ENCODE results near the gene IDS. TPM values are rescaled to one million over a fixed set of nuclear protein-coding genes. Genes with fewer than 3 reads are reported as not detected.
A peak's percentile ranks its signal among the peaks of the same experiment; 100 is the strongest.
"Not testable (repeated sequence)": the region's sequence is repeated elsewhere in the genome, so short reads cannot be mapped to it uniquely, and the experiment has no call there.

IDS gene
- total RNA-seq, 1 experiment from 2014 or later: 39.2 TPM

DNA sequence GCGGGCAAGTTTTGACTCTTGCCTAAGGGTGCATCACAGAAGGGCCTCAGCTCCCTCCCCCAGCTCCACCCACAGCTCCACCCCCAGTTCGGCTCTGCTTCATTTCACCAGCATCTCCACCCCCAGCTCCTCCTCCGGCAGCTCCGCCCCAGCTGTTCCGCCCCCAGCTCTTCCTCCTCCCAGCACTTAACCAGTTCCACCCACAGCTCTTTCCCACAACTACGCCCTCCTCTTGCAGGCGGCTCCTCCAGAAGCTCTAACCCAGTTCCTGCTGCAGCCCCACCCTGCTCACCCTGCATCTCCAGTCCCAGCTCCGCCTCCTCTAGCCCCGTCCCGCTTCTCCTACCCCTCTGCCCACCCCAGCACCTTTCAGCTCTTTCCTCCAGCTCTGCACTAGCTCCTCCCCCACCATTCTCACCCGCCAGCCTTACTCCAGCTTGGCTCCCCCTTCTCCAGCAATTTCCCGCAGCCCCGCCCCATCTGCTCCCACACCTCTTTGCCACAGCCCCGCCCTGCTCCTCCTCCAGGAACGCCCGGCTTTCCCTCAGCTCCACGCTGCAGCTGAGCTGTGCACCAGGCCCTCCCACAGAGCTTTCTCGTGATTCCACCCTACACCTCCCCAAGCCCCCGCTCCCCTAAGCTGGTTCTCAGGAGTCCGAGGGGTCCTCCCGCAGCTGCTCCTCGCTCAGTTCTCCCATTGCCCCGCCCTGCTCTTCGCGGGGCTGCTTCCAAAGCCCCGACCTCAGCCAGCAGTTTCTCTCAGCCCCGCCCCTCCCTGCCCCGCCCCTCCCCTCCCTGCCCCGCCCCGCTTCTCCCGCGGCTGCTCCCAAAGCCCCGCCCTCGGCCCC is 34.4 kb upstream of the IDS start:
- Histone ChIP-seq H3K9ac (ENCODE audit: extremely low read depth, insufficient read length, low read length) (no peak overlapping the region), H2BK5ac (ENCODE audit: insufficient read length, low read length) (no peak overlapping the region), H3K4me1 (ENCODE audit: insufficient read depth, low read length) (no peaks in the 10 kb centered on the region; the same call in 1 of the 2 replicates), H4K5ac (ENCODE audit: insufficient read length, low read depth, low read length) (no peak overlapping the region), H2BK15ac (ENCODE audit: low read depth, low read length) (no peak overlapping the region), H4K8ac (replicated peaks; ENCODE audit: insufficient read length, low read depth, low read length) (no peak overlapping the region), H3K79me1 (ENCODE audit: insufficient read depth, low read depth, low read length, poor library complexity, severe bottlenecking) (no peaks in the 10 kb centered on the region), H2BK120ac (ENCODE audit: low read depth, low read length, poor library complexity, severe bottlenecking) (no peak overlapping the region), H3K27ac (ENCODE audit: insufficient read length, low read depth, low read length) (no peak overlapping the region), H3K4ac (ENCODE audit: low read depth, low read length) (no peak overlapping the region), H3K4me2 (ENCODE audit: insufficient read depth, insufficient read length, low read length) (peak overlapping the region; percentile 76), H3K14ac (ENCODE audit: insufficient read depth, low read length) (peak overlapping the region; percentile 56; the same call in 1 of the 2 replicates), H4K91ac (ENCODE audit: insufficient read length, low read depth, low read length) (no peak overlapping the region), H3K23ac (ENCODE audit: insufficient read length, low read depth, low read length) (no peak overlapping the region), H3K23me2 (ENCODE audit: insufficient read length, low read depth, low read length, poor library complexity, severe bottlenecking) (peaks cover 3% of the 10 kb centered on the region), H2AK5ac (ENCODE audit: insufficient read length, low read length) (no peak overlapping the region), H3K56ac (ENCODE audit: insufficient read length, low read depth, low read length) (no peak overlapping the region), H2BK20ac (ENCODE audit: low read depth, low read length, poor library complexity, severe bottlenecking) (no peak overlapping the region), H2BK12ac (ENCODE audit: insufficient read length, low read depth, low read length) (no peak overlapping the region), H3K9me3 (ENCODE audit: control insufficient read depth, low read depth, low read length) (peaks cover 8% of the 10 kb centered on the region), H4K20me1 (ENCODE audit: control insufficient read depth, insufficient read depth, insufficient read length) (no peaks in the 10 kb centered on the region), H3K27me3 (ENCODE audit: insufficient read depth, low read length) (no peaks in the 10 kb centered on the region), H3T11ph (ENCODE audit: low read length) (no peak overlapping the region), H3K79me2 (ENCODE audit: insufficient read depth, low read length) (no peaks in the 10 kb centered on the region), H3K18ac (ENCODE audit: insufficient read length, low read depth, low read length) (peak overlapping the region; percentile 75), H2AFZ (ENCODE audit: low read length) (no peak overlapping the region)
- Mint-ChIP-seq H3K4me3 (peak overlapping the region; percentile 83 to 89), H3K36me3 (ENCODE audit: insufficient read depth in 1 of 3, low read depth in 3 of 3) (peaks cover 0 to 11% (median 2%) of the 10 kb centered on the region in 3 experiments; a peak in 4 of 7 replicates), H3K27ac (peak overlapping the region; percentile 91 to 93 (median 92); a peak in 5 of 7 replicates), H3K4me1 (peaks cover 0 to 24% of the 10 kb centered on the region in 2 experiments; a peak in 3 of 4 replicates), H3K27me3 (ENCODE audit: low read depth) (no peaks in the 10 kb centered on the region; the same call in 1 of the 2 replicates), H3K9me3 (peaks cover 43 to 51% of the 10 kb centered on the region in 2 experiments)
- no CpG with 5 or more reads among the region's 34 CpGs for WGBS (ENCODE audit: extremely low coverage, insufficient read length, low lambda C conversion rate)
- TF ChIP-seq, protein P1, sequence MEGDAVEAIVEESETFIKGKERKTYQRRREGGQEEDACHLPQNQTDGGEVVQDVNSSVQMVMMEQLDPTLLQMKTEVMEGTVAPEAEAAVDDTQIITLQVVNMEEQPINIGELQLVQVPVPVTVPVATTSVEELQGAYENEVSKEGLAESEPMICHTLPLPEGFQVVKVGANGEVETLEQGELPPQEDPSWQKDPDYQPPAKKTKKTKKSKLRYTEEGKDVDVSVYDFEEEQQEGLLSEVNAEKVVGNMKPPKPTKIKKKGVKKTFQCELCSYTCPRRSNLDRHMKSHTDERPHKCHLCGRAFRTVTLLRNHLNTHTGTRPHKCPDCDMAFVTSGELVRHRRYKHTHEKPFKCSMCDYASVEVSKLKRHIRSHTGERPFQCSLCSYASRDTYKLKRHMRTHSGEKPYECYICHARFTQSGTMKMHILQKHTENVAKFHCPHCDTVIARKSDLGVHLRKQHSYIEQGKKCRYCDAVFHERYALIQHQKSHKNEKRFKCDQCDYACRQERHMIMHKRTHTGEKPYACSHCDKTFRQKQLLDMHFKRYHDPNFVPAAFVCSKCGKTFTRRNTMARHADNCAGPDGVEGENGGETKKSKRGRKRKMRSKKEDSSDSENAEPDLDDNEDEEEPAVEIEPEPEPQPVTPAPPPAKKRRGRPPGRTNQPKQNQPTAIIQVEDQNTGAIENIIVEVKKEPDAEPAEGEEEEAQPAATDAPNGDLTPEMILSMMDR (conservative IDR thresholded peaks at IDR 0.05): no peak
- peak; percentile 94 for DNase-seq

DNA sequence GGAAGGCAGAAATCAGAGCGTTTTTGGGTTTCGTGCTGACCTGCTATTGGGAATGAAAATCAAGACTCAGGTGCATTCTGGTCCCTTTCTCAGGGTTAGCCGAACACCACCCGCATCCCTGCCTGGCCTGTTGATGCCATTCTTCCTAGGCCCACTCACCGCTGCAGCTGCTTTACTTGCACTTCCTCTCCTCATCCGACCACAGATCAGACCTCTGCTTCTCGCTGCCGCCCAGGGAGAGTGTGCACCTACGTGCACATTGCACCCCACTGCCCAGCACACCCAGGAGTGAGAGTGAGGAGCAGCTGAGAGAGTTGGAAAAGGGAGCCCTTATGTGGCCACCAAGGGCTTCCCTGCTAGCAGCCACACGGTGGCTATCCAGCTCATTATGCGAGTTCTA is 32.4 kb upstream of the IDS start:
- H3K4ac ChIP-seq (ENCODE audit: low read depth, low read length); H2BK12ac ChIP-seq (ENCODE audit: insufficient read length, low read depth, low read length); H2BK15ac ChIP-seq (ENCODE audit: low read depth, low read length); H3K27ac ChIP-seq (ENCODE audit: insufficient read length, low read depth, low read length); H3K4me2 ChIP-seq (ENCODE audit: insufficient read depth, insufficient read length, low read length); H3T11ph ChIP-seq (ENCODE audit: low read length); H4K5ac ChIP-seq (ENCODE audit: insufficient read length, low read depth, low read length); H2BK20ac ChIP-seq (ENCODE audit: low read depth, low read length, poor library complexity, severe bottlenecking); H3K27me3 Mint-ChIP-seq (ENCODE audit: low read depth); H3K14ac ChIP-seq (ENCODE audit: insufficient read depth, low read length); H3K4me3 Mint-ChIP-seq; H4K91ac ChIP-seq (ENCODE audit: insufficient read length, low read depth, low read length); H3K9ac ChIP-seq (ENCODE audit: extremely low read depth, insufficient read length, low read length); H3K4me1 ChIP-seq (ENCODE audit: insufficient read depth, low read length); H3K9me3 ChIP-seq (ENCODE audit: control insufficient read depth, low read depth, low read length); H3K23me2 ChIP-seq (ENCODE audit: insufficient read length, low read depth, low read length, poor library complexity, severe bottlenecking); DNase-seq; H3K79me2 ChIP-seq (ENCODE audit: insufficient read depth, low read length); H3K56ac ChIP-seq (ENCODE audit: insufficient read length, low read depth, low read length); H4K20me1 ChIP-seq (ENCODE audit: control insufficient read depth, insufficient read depth, insufficient read length); H3K18ac ChIP-seq (ENCODE audit: insufficient read length, low read depth, low read length); H3K27me3 ChIP-seq (ENCODE audit: insufficient read depth, low read length); H3K79me1 ChIP-seq (ENCODE audit: insufficient read depth, low read depth, low read length, poor library complexity, severe bottlenecking); H2BK5ac ChIP-seq (ENCODE audit: insufficient read length, low read length); H2AFZ ChIP-seq (ENCODE audit: low read length); H3K27ac Mint-ChIP-seq; H3K23ac ChIP-seq (ENCODE audit: insufficient read length, low read depth, low read length); H2BK120ac ChIP-seq (ENCODE audit: low read depth, low read length, poor library complexity, severe bottlenecking); H4K8ac ChIP-seq (replicated peaks; ENCODE audit: insufficient read length, low read depth, low read length); H2AK5ac ChIP-seq (ENCODE audit: insufficient read length, low read length): not testable (repeated sequence)
- peaks cover 2 to 13% (median 6%) of the 10 kb centered on the region in 3 experiments; a peak in 5 of 7 replicates for H3K36me3 Mint-ChIP-seq (ENCODE audit: insufficient read depth in 1 of 3, low read depth in 3 of 3)
- peaks cover 49 to 58% of the 10 kb centered on the region in 2 experiments for H3K9me3 Mint-ChIP-seq
- no CpG with 5 or more reads among the region's 11 CpGs for WGBS (ENCODE audit: extremely low coverage, insufficient read length, low lambda C conversion rate)
- peaks cover 0 to 24% of the 10 kb centered on the region in 2 experiments; a peak in 3 of 4 replicates for H3K4me1 Mint-ChIP-seq
